H1 (cell line): ENCODE results near the gene ZNF423. TPM values are rescaled to one million over a fixed set of nuclear protein-coding genes. Genes with fewer than 3 reads are reported as not detected.
A peak's percentile ranks its signal among the peaks of the same experiment; 100 is the strongest.

Experiments used
- ASH2L ChIP-seq: fragments of 200-600, 300-600 bp; sonication (generic); IDR thresholded peaks from one replicate; pipeline ENCODE4 v1.7.1; 2017; ENCODE audit warnings: low read length
- POLR2AphosphoS5 ChIP-seq: IDR thresholded peaks from 2 replicates; pipeline ENCODE4 v1.6.1; 2011; ENCODE audit warnings: low read depth, low read length
- RNF2 ChIP-seq: fragments of 200-900, 300-1000 bp; sonication (generic); IDR thresholded peaks from 2 replicates; pipeline ENCODE4 v1.7.1; 2016; ENCODE audit warnings: borderline replicate concordance, low read depth, mild to moderate bottlenecking, antibody characterized with exemption, low read length; ENCODE audit not compliant: poor library complexity, severe bottlenecking; ENCODE audit errors: missing control alignments
- SIRT6 ChIP-seq: IDR thresholded peaks from one replicate; pipeline ENCODE4 v1.7.1; 2012; ENCODE audit warnings: low read length, inconsistent platforms
- SIX5 ChIP-seq: IDR thresholded peaks from 2 replicates; pipeline ENCODE4 v1.6.1; 2011; ENCODE audit warnings: mild to moderate bottlenecking, low read depth, low read length
- SRF ChIP-seq: IDR thresholded peaks from 2 replicates; pipeline ENCODE4 v1.6.1; 2011; ENCODE audit warnings: mild to moderate bottlenecking, low read depth, low read length, moderate library complexity
- TCF12 ChIP-seq: IDR thresholded peaks from 2 replicates; pipeline ENCODE4 v1.6.1; 2011; ENCODE audit warnings: low read depth, mild to moderate bottlenecking, low read length
- polyA plus RNA-seq, 7 experiments: library from polyadenylated mRNA; depleted of rRNA in 3 of 7; stranded (reverse) in 5 of 7; unstranded in 2 of 7; fragments of >200 nt in 5 of 7; fragments of 200-250 nt in 2 of 7; gene quantifications; 1 replicate in 5 of 7; 2 replicates in 1 of 7; 4 replicates in 1 of 7; pipeline versions ENCODE4 v1.2.1 to v1.2.3, GENCODE V29; 2011 to 2013; ENCODE audit warnings: missing spikeins in 2 of 7, mixed read lengths in 2 of 7
- total RNA-seq: library from RNA; stranded (reverse); fragmentation: NEBNext Ultra II Directional; extraction: Animal tissue kit (Norgen Biotek cat#: 25700); gene quantifications from 2 replicates; pipeline ENCODE4 v1.2.1, GENCODE V29; 2021

Gene ZNF423
- total and polyA plus RNA-seq, 2 of the 8 experiments (the other 6 are each of a cell fraction or from before 2014, with no cell fraction given), result 38.2 to 52.3 TPM

DNA sequence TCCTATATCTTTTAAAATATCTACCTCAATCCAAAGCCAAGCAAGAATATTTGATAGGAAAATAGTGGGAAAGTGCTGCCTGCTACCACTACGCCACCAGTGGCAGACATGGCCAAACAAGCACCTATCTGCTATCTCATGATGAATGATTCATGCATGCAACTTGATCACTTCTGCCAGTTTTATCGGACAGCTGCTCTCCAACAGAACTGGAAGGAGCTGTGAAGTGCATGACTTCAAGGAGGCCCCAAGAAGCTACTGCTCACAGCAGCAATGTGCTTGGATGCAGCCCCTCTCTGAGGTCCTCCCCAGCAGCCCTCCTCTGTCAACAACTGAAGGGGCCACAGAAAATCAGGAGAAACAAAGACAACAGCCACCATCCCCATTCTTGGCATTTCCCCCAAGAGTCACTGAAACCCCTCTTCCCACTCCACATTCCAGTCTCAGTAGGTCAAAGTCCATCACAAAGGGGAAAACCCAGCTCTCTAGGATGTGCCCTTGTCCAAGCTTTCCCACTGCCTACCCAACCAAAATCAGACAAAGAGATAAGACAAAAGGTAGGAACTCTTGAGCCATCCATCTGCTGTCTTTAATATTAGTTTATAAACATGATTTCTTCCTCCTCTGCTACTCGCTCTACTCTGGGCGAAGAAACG is 267.1 kb downstream of the ZNF423 start (continued):
- no peak for TF ChIP-seq RNF2
- TF ChIP-seq SIX5, result no peak
- TF ChIP-seq ASH2L, result peak; percentile 70
- no peak for TF ChIP-seq SIRT6
- no peak for TF ChIP-seq POLR2AphosphoS5
- TF ChIP-seq SRF, result 0 out of 2 replicates have a peak, but pooled peaks have one; percentile 35
- TF ChIP-seq TCF12, result no peak
- TF ChIP-seq, all 59 proteins: peak for 6
